ENCODE measurements around the gene DNMT3A. TPM values are rescaled to one million over a fixed set of nuclear protein-coding genes. Genes with fewer than 3 reads are reported as not detected.

DNMT3A gene
- total RNA-seq, 1 experiment from 2014 or later, result 17.7 TPM

GRCh38 chr2:25347205-25347815 is 5.6 kb upstream of the DNMT3A start:
- DNase-seq (ENCODE audit: low read depth), result peak; percentile 64

- DNase-seq (ENCODE audit: low read depth), result no peak
These were observed 1.6 kb upstream of the DNMT3A start for GRCh38 chr2:25343187-25343825.

DNA sequence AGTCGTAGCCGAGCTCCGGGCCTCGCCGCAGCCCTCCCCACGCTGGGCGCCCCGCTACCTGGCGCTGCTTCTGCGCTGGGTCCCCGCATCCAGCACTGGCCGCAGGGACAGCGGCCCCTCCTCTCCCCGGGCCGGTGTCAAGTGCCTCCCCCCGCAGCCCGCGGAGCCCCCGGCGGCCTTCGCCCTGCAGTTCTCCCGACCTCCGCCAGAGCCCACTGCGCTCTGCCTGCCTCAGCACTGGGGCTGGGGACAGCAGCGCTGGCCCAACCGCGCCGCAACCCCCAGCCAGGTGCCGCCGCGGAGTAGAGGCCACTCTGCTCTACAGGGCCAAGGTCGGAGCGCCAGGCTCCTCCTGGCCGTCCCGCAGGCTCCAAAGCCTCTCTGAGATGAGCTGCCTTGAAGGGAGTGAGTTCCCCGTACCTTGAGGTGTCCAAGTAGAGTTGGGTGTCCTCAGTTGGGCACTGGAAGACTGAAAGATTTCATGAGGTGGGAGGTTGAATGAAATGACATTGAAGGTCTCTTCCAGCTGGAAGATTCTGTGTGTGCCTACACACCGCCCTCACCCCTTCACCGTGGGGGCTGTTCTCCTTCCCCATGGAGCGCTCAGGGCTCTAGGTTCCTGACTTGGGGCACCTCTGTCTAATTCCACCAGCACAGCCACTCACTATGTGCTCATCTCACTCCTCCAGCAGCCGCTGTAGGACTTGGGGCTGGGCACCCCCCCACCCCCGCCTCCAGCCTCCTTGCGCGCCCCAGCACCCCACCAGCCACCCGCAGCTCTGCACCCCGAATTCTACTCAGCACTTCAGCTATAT is 854 bp upstream of the DNMT3A start:
- DNase-seq (ENCODE audit: low read depth), result peak; percentile 88

DNA sequence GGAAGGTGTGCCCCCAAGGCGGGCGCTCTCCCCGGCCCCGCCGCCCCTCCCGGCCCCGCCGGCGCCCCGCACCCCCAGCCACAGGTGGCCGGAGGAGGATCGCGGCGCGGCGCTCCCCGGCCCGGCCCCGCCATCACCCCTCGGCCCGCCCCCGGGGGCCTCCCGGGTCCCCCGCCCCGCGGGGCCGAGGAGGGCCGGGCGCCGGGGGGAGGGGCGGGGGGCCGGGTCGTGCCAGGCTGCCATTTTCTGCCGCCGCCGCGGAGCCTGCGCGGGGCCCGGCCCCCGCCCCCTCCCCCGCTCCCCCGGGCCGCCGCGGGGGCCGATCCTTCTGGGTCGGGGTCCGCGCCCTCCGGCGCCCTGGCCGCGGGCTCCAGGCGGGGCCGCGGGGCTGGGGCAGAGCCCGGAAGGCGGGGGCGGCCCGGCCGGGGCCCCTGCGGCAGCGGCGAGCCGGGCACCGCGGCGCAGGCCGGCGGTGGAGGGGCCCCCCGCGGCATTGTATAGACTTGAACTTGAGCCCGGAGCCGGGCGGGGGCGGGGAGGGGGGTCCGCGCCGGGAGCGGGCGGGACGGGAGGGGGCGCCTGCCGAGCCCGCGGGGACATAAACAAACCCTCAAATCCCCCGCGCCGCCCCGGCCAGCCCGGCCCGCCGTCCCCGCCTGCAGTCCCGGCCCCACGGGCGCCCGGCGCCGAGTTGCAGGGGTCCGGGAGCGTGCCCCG is 556 bp downstream of the DNMT3A start:
- DNase-seq (ENCODE audit: low read depth), result peak; percentile 34

DNA sequence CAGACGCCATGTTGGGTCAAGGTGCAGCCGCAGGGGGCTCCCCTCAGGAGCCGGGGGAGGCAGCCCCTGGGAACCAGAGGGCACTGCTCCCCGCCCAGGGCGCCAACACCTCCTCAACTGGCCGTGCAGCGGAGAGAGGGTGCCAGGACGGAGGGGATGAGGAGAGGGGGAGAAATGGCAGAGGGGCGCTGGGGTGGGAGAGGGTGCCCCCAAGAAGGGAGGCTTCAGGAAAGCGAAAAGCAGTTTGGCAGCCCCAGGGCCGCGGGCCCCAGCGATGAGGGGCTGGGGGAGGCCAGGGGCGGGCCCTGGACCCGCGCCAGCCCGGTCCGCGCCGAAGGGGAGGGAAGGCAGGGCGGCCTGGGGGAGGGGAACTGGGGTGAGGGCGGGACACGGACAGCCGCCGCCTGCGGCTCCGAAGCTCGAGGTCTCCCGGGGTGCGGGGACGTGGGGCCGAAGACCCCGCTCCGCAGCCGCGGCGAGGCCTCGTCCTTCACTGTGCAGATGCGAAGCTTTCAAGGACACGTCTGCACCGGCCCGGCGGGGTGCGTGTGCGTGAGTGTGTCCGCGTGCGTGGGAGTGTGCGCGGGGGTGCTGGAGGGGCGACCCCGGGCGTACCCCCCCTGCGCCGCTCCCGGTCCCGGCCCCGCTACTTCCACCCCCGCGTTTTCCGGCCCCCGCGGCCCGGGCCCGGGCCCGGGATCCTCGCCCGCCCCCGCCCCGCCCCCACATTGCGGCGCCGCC is 1.4 kb downstream of the DNMT3A start:
- DNase-seq (ENCODE audit: low read depth), result no peak

DNA sequence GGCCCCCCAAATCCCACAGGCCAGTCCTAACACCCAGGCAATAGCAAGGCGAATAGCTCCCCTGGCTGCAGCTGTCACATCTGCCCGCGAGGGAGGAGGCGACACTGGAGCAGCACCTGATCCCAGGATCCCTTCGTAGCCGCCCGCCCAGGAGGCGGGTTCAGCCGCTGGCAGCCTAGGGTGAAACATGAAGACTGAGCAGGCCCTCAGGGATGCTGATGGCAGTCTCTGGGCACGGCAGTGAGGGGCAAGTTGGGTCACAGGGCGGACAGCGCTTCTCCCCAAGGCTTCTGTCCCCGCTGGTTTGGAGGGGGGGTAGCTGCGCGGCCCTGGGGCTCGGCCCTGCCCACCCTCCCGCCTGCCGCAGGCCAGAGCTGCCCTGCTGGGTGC is 1.9 kb downstream of the DNMT3A start:
- no peak for DNase-seq (ENCODE audit: low read depth)

- no peak for DNase-seq (ENCODE audit: low read depth)
These were observed 2.5 kb downstream of the DNMT3A start for GRCh38 chr2:25339211-25339674.

GRCh38 chr2:25338401-25338800 is 3.3 kb downstream of the DNMT3A start:
- DNase-seq (ENCODE audit: low read depth), result no peak

- no peak for DNase-seq (ENCODE audit: low read depth)
These were observed 3.8 kb downstream of the DNMT3A start for GRCh38 chr2:25337891-25338290.

DNA sequence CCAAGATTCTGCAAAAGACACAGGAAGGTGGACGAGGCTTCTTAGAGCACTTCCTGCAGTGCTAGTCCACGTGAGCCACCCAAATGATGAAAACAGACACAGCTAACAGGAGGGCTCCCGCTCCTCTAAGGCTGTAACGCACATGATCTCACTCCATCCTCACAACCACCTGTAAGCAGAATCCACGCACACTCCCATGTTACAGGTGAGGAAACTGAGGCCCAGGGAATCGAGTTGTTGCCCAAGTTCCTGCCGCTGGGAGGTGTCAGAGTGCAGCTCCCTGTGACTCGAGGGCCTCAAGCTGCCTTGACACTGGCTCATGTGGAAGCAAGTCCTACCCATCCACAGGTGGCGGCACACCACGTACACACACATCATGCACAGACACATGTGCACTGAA is 4.4 kb downstream of the DNMT3A start:
- DNase-seq (ENCODE audit: low read depth), result no peak

DNA sequence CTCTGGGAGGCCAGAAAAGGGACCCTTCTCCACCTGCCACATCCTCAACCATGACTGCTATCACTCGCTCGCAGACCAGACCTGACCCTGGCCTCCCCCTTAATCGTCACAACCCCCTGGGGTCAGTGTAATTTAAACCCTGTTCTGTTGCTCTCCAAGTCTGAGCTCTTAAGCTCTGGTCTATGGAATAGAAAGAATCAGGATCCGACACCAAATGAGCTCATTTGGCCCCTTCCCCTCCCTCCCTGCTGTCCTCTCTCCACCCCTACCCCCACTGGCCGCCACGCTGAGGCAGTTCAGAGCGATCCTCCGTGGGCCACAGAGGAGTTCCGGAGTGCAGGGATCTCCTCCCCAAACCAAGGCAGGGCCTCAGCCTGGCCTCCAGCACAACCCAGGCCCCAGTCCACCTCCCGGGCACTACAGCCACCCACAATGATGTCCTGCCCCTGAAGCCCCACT is 5.3 kb downstream of the DNMT3A start:
- DNase-seq (ENCODE audit: low read depth), result no peak

GRCh38 chr2:25335971-25336370 is 5.8 kb downstream of the DNMT3A start:
- no peak for DNase-seq (ENCODE audit: low read depth)

DNA sequence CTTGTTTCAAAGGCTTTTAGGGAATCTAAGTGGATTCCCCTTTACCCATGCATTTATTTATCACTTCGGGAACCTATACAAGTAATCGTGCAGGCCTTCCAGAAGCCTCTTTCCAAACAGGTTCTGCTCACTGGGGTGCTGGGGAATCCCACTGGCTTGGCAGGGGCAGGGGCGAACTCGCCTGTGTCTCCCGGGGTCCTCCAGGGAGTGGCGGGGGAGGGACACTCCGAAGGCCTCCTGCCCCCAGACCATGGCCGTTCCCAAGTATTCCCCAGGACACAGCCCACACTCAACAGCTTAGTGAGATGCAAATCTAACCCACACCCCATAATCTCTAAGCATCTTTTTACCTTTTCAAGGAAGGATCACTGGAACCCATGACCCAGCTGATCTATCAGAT is 6.5 kb downstream of the DNMT3A start:
- no peak for DNase-seq (ENCODE audit: low read depth)

DNA sequence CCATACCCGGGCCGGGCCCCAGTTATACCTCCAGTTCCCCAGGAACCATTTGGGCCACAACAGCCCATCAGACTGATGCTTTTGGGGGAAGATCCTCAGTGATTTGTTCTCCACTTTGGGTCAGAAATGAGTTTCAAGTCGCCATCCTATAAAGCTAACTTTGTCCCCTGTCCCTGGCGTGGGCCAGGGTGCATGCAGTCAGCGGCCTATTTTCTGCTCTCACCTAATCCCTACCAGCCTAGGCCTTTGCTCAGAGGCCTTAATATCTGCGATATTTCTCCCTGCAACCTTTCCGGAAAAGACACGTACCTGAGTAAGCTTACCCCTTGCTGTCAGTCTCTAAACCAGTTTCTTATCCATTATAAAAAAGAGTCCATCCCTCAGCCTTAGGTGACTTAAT is 7.2 kb downstream of the DNMT3A start:
- no peak for DNase-seq (ENCODE audit: low read depth)

DNA sequence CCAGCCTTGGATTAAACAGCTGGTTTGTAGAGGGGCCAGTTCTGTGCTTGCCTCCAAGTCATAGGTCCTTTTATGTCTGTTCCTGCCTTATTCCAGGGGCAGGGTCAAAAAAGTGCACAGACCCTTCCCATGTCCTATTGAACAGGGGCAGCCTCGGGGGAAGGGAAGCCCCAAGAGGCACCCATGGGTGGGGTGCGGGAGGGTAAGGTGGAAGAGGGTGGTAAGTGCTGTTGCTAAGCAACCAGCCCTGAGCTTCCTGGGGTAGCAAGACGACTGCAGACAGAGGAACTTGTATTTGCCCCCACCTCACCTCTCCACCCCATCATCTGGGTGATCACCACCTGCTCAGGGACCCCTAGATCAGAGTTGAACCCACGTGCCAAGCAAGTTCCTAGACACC is 7.7 kb downstream of the DNMT3A start:
- DNase-seq (ENCODE audit: low read depth), result no peak

DNA sequence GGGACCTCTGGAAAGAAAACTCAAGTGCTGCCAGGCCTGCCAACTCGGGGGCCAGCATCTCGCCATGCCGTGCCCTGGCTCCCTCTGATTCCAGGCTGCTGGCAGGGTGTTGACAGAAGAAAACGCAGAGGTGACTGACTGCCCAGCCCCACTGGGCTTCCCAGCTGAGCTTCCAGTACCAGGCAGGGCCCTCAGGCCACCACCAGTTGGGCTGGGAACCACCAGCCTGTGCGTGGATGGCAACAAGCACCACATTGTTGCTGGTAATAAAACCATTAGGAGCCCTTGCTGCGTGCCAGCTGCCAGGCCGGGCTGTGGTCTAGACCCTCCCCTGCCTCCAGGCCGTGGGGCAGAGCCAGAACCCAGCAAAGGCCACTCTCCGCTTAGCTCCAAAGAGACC is 9.2 kb downstream of the DNMT3A start:
- no peak for DNase-seq (ENCODE audit: low read depth)

GRCh38 chr2:25331686-25332365 is 9.9 kb downstream of the DNMT3A start:
- DNase-seq (ENCODE audit: low read depth), result peak; percentile 58

- DNase-seq (ENCODE audit: low read depth), result no peak
These were observed 10.8 kb downstream of the DNMT3A start for GRCh38 chr2:25330937-25331336.

GRCh38 chr2:25330273-25330672 is 11.5 kb downstream of the DNMT3A start:
- DNase-seq (ENCODE audit: low read depth), result no peak

DNA sequence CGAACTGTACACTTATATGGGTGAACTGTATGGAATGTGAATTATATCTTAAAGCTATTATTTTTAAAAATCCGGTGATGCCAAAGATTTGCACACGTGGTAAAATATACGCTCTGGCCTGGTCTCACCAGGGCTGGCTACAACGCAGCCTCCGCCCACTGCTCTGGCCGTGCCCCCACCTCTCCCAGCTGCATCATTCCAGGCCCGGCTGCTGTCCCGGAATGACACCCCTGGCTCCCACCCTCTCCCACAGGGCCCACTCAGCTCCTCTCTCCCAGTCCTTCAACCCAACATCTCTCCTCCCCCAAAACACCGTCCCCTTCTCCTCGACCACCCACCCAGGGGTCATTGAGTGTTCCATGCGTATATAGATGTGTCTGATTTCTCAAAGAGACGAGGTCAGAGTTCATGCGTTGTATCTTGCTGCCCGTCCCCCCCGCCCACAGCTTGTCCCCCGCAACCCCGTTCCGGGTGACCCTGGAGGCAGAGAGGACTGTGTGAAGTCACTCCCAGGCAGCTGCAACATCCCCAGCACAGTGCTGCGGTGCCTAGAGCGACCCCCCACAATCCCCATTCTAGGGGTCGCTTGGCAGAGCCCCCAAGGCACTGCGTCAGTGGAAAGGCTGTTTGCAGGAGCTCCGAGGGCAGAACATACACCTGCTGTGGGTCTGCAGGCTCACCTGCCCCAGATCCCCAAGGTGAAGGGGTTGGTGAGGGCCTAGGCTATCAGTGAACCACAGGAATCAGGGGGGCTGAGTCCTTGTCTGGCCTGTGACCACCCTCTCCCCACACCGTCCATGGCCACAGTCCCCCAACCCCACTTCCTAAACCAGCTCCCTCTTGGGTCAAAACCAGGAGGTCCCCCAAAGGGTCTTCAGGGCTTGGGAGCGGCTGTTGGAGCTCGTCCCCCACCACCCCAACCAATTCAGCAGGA is 13.3 kb downstream of the DNMT3A start:
- no peak for DNase-seq (ENCODE audit: low read depth)

All from Daoy (cell line).